ENCODE data around the gene KIF19. TPM values are rescaled to one million over a fixed set of nuclear protein-coding genes. Genes with fewer than 3 reads are reported as not detected.
"Not testable (repeated sequence)": the region's sequence is repeated elsewhere in the genome, so short reads cannot be mapped to it uniquely, and the experiment has no call there.

Gene KIF19
- polyA plus RNA-seq, 1 experiment, result not detected

- no peak overlapping the region for H3K4me3 ChIP-seq (ENCODE audit: low read depth, low read length)
- H3K27ac ChIP-seq (ENCODE audit: low read depth, low read length), result no peak overlapping the region
- H3K27me3 ChIP-seq (ENCODE audit: control insufficient read depth, insufficient read depth, low read length), result no peaks in the 10 kb centered on the region
- no peak for TF ChIP-seq CTCF (IDR thresholded peaks at IDR 0.05; ENCODE audit: low read depth, low read length)
- ChIA-PET CTCF (interaction anchor here (0.7 kb wide), 1 partner anchor 19 kb away, joined by 3 read pairs; no protein-coding TSS in a partner anchor), POLR2A (no interaction called here)
- no peak for DNase-seq (ENCODE audit: low read depth, low spot score)
- H3K9me3 ChIP-seq (ENCODE audit: control insufficient read depth, insufficient read depth, low read length), result peaks cover 4% of the 10 kb centered on the region; the same call in 1 of the 2 replicates
Observed at GRCh38 chr17:74404218-74404617, 78.2 kb downstream of the KIF19 start.

- H3K9me3 ChIP-seq (ENCODE audit: control insufficient read depth, insufficient read depth, low read length), result peaks cover 4% of the 10 kb centered on the region; the same call in 1 of the 2 replicates
- no peaks in the 10 kb centered on the region for H3K27me3 ChIP-seq (ENCODE audit: control insufficient read depth, insufficient read depth, low read length)
- DNase-seq (ENCODE audit: low read depth, low spot score), result no peak
- H3K4me3 ChIP-seq (ENCODE audit: low read depth, low read length), result no peak overlapping the region
- no peak overlapping the region for H3K27ac ChIP-seq (ENCODE audit: low read depth, low read length)
- ChIA-PET POLR2A (no interaction called here), CTCF (no interaction called here)
- TF ChIP-seq CTCF (IDR thresholded peaks at IDR 0.05; ENCODE audit: low read depth, low read length), result no peak
Observed at GRCh38 chr17:74404789-74405188, 78.8 kb downstream of the KIF19 start.

- H3K27me3 ChIP-seq (ENCODE audit: control insufficient read depth, insufficient read depth, low read length); H3K4me3 ChIP-seq (ENCODE audit: low read depth, low read length); POLR2A ChIA-PET; CTCF ChIA-PET; H3K9me3 ChIP-seq (ENCODE audit: control insufficient read depth, insufficient read depth, low read length); DNase-seq (ENCODE audit: low read depth, low spot score); H3K27ac ChIP-seq (ENCODE audit: low read depth, low read length): not testable (repeated sequence)
Observed at GRCh38 chr17:74405311-74405710, 79.3 kb downstream of the KIF19 start.

Other genes starting within 250 kb of the KIF19 start
- 2,243 and 2,383 TPM in 2 replicates for gene RPL38, start 122.5 kb upstream of the KIF19 start, polyA plus RNA-seq (2011; rRNA removed)
- gene TTYH2, start 112.7 kb upstream of the KIF19 start, polyA plus RNA-seq (2011; rRNA removed), result 3.1 and 4.3 TPM in 2 replicates
- not detected in 2 replicates for gene DNAI2, start 52.0 kb upstream of the KIF19 start, polyA plus RNA-seq (2011; rRNA removed)
- gene BTBD17, start 35.6 kb downstream of the KIF19 start, polyA plus RNA-seq (2011; rRNA removed), result not detected in 2 replicates
- gene GPR142, start 41.3 kb downstream of the KIF19 start, polyA plus RNA-seq (2011; rRNA removed), result not detected in 2 replicates
- gene GPRC5C, start 105.9 kb downstream of the KIF19 start, polyA plus RNA-seq (2011; rRNA removed), result 0.14 TPM in 1 of 2 replicates, not detected in the other
- not detected in 2 replicates for gene CD300A, start 140.4 kb downstream of the KIF19 start, polyA plus RNA-seq (2011; rRNA removed)
- gene CD300LB, start 205.2 kb downstream of the KIF19 start, polyA plus RNA-seq (2011; rRNA removed), result not detected in 2 replicates
- not detected in 2 replicates for gene CD300C, start 219.9 kb downstream of the KIF19 start, polyA plus RNA-seq (2011; rRNA removed)
- gene CD300H, start 241.3 kb downstream of the KIF19 start, polyA plus RNA-seq (2011; rRNA removed), result not detected in 2 replicates

Data from AG04450 (cell line).